RWPE2 (cell line): ENCODE data around the gene N4BP2L1.

Experiments
- ATAC-seq: fragments of 200-7000 bp; cut with Tn5 transposase; 3 replicates; pipeline ENCODE4 v1.9.1; 2021; ENCODE audit warnings: low read depth
- DNase-seq: peaks from one replicate; pipeline ENCODE4 v3.0.0-alpha.2; 2020; ENCODE audit warnings: low spot score
- H3K27ac ChIP-seq: fragments of 450-650 bp; 2 replicates; pipeline ENCODE4 v1.5.1; 2017; ENCODE audit warnings: mild to moderate bottlenecking; ENCODE audit not compliant: poor library complexity, severe bottlenecking
- H3K27me3 ChIP-seq: fragments of 250-450 bp; sonication (Bioruptor Pico); 2 replicates; pipeline ENCODE4 v1.5.1; 2021; ENCODE audit warnings: mild to moderate bottlenecking, moderate library complexity; ENCODE audit not compliant: insufficient read depth, poor library complexity, severe bottlenecking
- H3K36me3 ChIP-seq: fragments of 250-450 bp; sonication (Bioruptor Pico); 2 replicates; pipeline ENCODE4 v1.5.1; 2020; ENCODE audit warnings: low read depth, mild to moderate bottlenecking, moderate library complexity
- H3K4me1 ChIP-seq: fragments of 250-450 bp; sonication (Bioruptor Pico); 2 replicates; pipeline ENCODE4 v1.5.1; 2021; ENCODE audit warnings: mild to moderate bottlenecking, moderate library complexity; ENCODE audit not compliant: insufficient read depth, poor library complexity, severe bottlenecking
- H3K4me3 ChIP-seq: fragments of 250-450 bp; sonication (Bioruptor Pico); 2 replicates; pipeline ENCODE4 v1.5.1; 2021; ENCODE audit warnings: mild to moderate bottlenecking, moderate library complexity; ENCODE audit not compliant: severe bottlenecking
- H3K9me3 ChIP-seq: fragments of 250-450 bp; sonication (Bioruptor Pico); 2 replicates; pipeline ENCODE4 v1.5.1; 2021; ENCODE audit warnings: mild to moderate bottlenecking, moderate library complexity; ENCODE audit not compliant: severe bottlenecking
- CTCF ChIP-seq: fragments of 450-650 bp; IDR thresholded peaks from one replicate; pipeline ENCODE4 v1.5.1; 2017; ENCODE audit warnings: mild to moderate bottlenecking, moderate library complexity; ENCODE audit not compliant: poor library complexity, severe bottlenecking

Gene N4BP2L1

GRCh38 chr13:32473650-32474049 is 45.7 kb upstream of the N4BP2L1 start:
- DNase-seq (no peak), ATAC-seq (no peak)
- no peak for TF ChIP-seq CTCF
- Histone ChIP-seq H3K4me1 (no peaks in the 10 kb centered on the region), H3K27ac (no peak overlapping the region), H3K4me3 (no peak overlapping the region), H3K9me3 (no peaks in the 10 kb centered on the region), H3K36me3 (no peaks in the 10 kb centered on the region), H3K27me3 (no peaks in the 10 kb centered on the region)

GRCh38 chr13:32472194-32472621 is 44.3 kb upstream of the N4BP2L1 start:
- DNase-seq: no peak
- Histone ChIP-seq H3K27ac (no peak overlapping the region), H3K27me3 (no peaks in the 10 kb centered on the region), H3K36me3 (no peaks in the 10 kb centered on the region), H3K9me3 (no peaks in the 10 kb centered on the region), H3K4me3 (no peak overlapping the region), H3K4me1 (no peaks in the 10 kb centered on the region)
- ATAC-seq: no peak
- TF ChIP-seq CTCF: no peak

GRCh38 chr13:32471187-32471922 is 43.4 kb upstream of the N4BP2L1 start:
- ATAC-seq (no peak), DNase-seq (no peak)
- TF ChIP-seq CTCF: no peak

GRCh38 chr13:32468502-32469142 is 40.7 kb upstream of the N4BP2L1 start:
- TF ChIP-seq CTCF: no peak
- ATAC-seq (no peak), DNase-seq (no peak)
- Histone ChIP-seq H3K4me3 (no peak overlapping the region), H3K36me3 (no peaks in the 10 kb centered on the region), H3K4me1 (no peaks in the 10 kb centered on the region), H3K9me3 (no peaks in the 10 kb centered on the region), H3K27ac (no peak overlapping the region), H3K27me3 (no peaks in the 10 kb centered on the region)

More at GRCh38 chr13:32471187-32471922, 43.4 kb upstream of the N4BP2L1 start:
- Histone ChIP-seq H3K27ac (no peak overlapping the region), H3K4me3 (no peak overlapping the region), H3K4me1 (no peaks in the 10 kb centered on the region), H3K36me3 (no peaks in the 10 kb centered on the region), H3K27me3 (no peaks in the 10 kb centered on the region), H3K9me3 (no peaks in the 10 kb centered on the region)

- no peak for ATAC-seq
- Histone ChIP-seq H3K36me3 (no peaks in the 10 kb centered on the region), H3K27ac (no peak overlapping the region), H3K4me1 (no peaks in the 10 kb centered on the region), H3K4me3 (no peak overlapping the region), H3K9me3 (peaks cover 7% of the 10 kb centered on the region), H3K27me3 (no peaks in the 10 kb centered on the region)
- no peak for DNase-seq
- TF ChIP-seq CTCF: no peak
Measured at GRCh38 chr13:32456591-32456990, 28.7 kb upstream of the N4BP2L1 start.
